HG02678 (cell line): ENCODE data around the gene TLR1.
"Not testable (repeated sequence)": the region's sequence is repeated elsewhere in the genome, so short reads cannot be mapped to it uniquely, and the experiment has no call there.

ENCODE experiments used
- ATAC-seq: cut with Tn5 transposase; IDR thresholded peaks from one replicate; pipeline ENCODE4 v1.9.1; 2021; ENCODE audit warnings: mild to moderate bottlenecking, moderate library complexity; ENCODE audit not compliant: unreplicated experiment

The TLR1 gene

GRCh38 chr4:38804654-38805295 lies at the start of gene TLR1:
TSS of gene TLR1 (minus strand) at chr4:38804791. CDS start at chr4:38798831, 5,960 bp downstream.
- no peak for ATAC-seq

- no peak for ATAC-seq
Measured at GRCh38 chr4:38846015-38846414, 41.4 kb upstream of the TLR1 start.

- no peak for ATAC-seq
Measured at GRCh38 chr4:38842994-38843393, 38.4 kb upstream of the TLR1 start.

- no peak for ATAC-seq
Measured at GRCh38 chr4:38837849-38838248, 33.3 kb upstream of the TLR1 start.

GRCh38 chr4:38837334-38837733 lies 32.7 kb upstream of the TLR1 start:
- no peak for ATAC-seq

GRCh38 chr4:38834570-38834969 lies 30.0 kb upstream of the TLR1 start:
- no peak for ATAC-seq

- no peak for ATAC-seq
Measured at GRCh38 chr4:38832624-38833528, 28.3 kb upstream of the TLR1 start.

GRCh38 chr4:38832206-38832605 lies 27.6 kb upstream of the TLR1 start:
- ATAC-seq = no peak

- ATAC-seq = no peak
Measured at GRCh38 chr4:38831653-38832052, 27.1 kb upstream of the TLR1 start.

- no peak for ATAC-seq
Measured at GRCh38 chr4:38829237-38829636, 24.6 kb upstream of the TLR1 start.

GRCh38 chr4:38823766-38824165 lies 19.2 kb upstream of the TLR1 start:
- no peak for ATAC-seq

- no peak for ATAC-seq
Measured at GRCh38 chr4:38822748-38823303, 18.2 kb upstream of the TLR1 start.

- no peak for ATAC-seq
Measured at GRCh38 chr4:38821739-38822138, 17.1 kb upstream of the TLR1 start.

GRCh38 chr4:38820329-38821061 lies 15.9 kb upstream of the TLR1 start:
- ATAC-seq = peak; percentile 63

- no peak for ATAC-seq
Measured at GRCh38 chr4:38819569-38819968, 15.0 kb upstream of the TLR1 start.

GRCh38 chr4:38818441-38818976 lies 13.9 kb upstream of the TLR1 start:
- ATAC-seq = peak; percentile 58

GRCh38 chr4:38815885-38816782 lies 11.5 kb upstream of the TLR1 start:
- no peak for ATAC-seq

- no peak for ATAC-seq
Measured at GRCh38 chr4:38814386-38814785, 9.8 kb upstream of the TLR1 start.

- no peak for ATAC-seq
Measured at GRCh38 chr4:38811297-38811696, 6.7 kb upstream of the TLR1 start.

- not testable (repeated sequence) for ATAC-seq
Measured at GRCh38 chr4:38807462-38807861, 2.9 kb upstream of the TLR1 start.
